NCI-H526 treated with DMSO at 0.1 percent for 48 hours (cell line): ENCODE results near the gene SDCCAG8.

Source experiments
- DNase-seq: peaks from one replicate; lab custom pipeline; 2025; lab: John Stamatoyannopoulos, UW

The SDCCAG8 gene

DNA sequence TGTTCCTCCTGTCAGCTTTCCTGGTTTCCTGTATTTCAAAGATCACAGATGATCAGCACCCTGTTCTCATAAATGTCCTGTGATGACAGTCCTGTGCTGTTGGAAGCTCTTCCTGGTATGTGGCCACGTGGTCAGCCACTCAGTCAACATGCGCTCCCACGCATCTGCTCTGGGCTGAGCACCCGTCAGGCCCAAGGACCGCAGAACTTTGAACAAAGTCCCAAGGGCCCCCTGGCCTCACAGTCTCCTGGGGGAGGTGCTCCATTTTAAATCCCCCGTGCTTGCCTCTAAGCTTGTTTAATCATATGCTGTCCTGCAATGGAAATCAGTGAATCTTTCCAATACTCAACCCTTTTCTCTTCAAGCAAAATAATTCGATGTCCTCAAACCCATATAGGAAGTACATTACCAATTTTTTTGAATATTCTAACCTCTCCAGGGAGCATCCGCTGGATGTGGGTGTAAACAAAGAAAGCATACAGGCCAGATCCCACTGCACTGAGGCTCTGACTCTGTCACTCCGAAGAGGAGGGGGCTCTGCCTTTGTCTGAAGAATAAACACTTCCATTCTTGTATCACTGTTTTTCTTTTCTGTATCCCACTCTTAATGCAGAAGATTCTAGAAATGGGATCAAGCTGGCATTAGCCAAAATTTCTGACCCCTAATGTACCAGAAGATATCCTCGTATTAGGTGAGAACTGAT is 250.3 kb downstream of the SDCCAG8 start:
- no peak for DNase-seq

DNA sequence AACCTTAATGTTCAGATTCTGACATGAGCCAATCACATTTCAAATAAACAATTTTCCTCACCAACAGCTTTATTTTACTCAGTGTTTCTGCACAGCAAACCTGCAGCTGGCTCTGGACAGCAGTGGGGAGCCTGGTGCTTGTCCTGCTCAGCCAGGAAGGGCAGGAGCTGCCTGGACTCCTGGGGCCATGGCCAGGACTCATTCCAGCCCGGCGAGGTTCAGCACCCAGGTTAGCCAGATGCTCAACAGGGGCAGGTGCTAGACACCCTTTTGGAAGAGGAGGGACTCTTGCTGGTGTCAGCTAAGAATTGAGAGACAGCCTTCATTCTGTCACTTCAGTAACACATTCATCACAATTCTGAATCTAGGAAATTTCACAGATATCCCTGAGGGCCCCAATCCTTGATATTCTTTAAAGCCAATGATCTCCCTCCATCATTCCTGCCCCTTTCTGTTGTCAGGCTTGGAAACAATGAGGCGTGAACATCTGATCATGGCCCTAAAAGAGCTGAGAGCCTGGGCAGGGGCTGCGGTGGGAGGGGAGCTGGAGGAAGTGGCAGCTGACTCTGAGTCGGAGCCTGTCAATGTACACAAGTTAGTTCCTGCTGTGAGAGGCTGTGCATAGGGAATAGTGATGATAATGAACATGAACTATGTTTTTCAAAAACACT is 251.3 kb downstream of the SDCCAG8 start:
- DNase-seq = no peak

DNA sequence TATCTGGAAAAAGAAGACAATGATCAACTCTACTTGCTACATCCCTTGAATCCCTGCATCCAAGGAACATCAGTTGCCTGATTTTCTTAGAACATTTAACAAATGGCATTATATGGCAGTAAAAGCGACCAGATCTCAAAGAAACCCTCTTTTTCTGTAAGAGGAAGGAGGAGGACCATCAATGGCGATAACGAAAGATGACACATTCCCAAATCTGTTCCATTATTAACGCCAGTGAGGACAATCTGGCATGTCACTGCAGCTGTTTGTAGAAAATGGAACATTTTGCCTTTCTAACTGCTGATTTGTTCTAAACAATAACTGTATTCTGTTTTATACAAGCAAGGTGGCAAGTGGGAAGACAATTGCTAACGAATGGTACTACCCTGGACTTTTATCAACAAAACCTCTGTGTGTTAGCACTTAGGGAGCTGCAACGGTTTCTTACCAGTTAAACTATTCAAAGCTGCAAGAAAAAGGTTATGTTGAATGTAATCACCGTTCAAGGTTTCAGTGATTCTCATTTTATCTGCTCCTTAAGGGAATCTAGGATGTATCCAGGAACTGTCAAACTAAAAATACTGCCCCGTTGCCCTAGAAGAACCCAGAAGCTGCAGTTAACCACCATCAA is 251.9 kb downstream of the SDCCAG8 start:
- no peak for DNase-seq

DNA sequence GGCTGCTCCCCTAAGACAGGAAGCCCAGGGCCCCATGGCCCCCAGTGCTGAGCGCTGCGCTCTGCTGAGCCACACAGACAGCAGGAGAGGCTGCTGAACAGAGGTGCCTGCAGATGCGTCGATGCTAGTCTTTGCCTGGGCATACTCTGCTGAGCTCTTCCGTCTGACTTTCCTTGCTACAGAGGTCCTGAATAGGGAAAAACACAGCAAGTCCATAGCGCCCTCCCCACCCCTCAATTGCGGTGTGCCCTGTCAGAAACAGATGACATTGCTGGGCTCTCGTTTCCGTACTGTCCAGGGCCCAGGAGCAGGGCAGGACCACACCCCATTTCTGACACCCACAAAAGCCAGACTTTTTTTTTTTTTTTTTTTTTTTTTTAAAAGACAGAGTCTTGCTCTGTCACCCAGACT is 252.5 kb downstream of the SDCCAG8 start:
- no peak for DNase-seq

DNA sequence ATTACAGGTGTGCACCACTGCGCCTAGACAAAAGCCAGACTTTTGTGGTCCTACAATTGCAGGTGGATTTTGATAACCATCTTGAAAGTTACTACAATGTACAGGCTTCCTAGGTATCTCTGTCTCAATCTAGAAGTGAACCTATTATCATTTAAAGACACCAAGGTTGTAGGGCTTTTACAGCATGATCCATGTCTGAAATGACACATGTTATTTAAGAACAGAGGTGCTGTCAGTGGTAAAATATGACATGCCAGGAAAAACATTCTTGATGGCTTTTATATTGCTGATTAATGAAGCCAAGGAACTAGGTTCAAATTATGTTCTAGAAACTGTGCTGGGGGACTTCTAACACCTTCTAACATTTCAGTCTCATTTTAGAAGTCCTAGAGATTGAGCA is 253.1 kb downstream of the SDCCAG8 start:
- no peak for DNase-seq

DNA sequence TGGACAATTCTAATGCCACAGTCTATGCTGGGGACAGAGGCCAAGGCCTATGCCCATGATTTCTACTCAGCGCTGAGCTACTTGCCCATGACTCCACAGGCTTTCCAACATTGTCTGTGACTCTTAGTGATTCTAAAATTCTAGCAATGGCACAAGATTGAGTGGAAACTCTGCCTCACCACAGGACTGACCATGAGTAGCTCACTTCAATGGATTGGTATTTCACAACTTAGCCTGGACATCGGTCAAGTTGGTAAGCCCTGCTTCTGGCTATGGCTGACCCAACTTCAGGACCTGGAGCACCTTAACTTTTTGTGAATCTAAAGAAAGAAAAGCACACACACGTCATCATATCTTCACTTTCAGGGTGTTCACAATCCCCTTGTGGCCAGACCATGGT is 255.1 kb downstream of the SDCCAG8 start:
- no peak for DNase-seq

DNA sequence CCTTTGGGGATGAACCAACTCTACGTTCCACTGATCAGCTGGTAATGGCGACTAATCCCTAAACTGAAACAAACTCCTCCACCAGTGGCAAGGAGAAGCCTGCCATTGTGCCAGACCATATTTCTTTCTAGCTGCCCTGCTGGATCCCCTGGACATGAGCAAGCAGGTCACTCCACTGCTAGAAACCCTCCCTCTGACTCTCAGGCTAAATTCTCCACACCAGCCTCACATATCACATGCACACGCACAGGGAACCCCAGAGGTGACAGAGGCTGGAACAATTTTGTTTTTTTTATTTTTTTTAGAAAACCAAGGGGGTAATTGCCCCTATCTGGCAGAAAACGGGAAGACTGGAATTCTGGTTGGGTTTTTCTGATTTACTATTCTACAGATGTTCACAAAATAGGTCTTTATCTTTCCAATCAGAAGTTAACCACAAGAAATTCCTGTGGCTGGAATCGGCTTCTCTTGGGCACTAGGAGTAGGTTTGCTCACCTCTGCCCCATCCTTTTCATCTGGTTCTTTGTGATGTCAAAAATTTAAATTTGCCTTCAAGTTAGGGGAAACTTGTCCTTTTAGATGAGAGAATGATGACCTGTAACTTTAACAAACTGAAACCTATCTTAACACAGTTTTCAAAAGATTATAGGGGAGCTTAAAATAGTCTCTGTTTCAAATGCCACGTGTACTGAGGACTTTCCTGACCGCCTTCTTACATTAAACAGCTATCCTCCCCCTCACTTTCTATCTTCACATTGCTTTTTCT is 258.1 kb downstream of the SDCCAG8 start:
- DNase-seq = no peak

DNA sequence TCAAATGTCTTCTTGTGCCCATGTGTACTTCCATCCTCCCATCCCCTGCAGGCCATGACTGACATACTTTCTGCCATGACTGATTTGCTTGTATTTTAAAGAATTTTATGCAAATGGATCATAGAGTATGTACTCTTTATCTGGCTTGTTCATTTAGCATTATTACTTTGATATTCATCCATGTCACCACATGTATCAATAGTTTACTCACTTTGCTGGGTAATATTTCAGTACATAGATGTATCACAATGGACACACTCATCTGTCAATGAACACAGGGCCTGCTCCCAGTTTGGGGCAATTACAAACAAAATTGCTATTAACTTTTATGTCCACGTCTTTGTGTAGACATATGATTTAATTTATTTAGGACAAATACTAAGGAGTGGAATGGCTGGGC is 259.1 kb downstream of the SDCCAG8 start:
- DNase-seq = no peak

DNA sequence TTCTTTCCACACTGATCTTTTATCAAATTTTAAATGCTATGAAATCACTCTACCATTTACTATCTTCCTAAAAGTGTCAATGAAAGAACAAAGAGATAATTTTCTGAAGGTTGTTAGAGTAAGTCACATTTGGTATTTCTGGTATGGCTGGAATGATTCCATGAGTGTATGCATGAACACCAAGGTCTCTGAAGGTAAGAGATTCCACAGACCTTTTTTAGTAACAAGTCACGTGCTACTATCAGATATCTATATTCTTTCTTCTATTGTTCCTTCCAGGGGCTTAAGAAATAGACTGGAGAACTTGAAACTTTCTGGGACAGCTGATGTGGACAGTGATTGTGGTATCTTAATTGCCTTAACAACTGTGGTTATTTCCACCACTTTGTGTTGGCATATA is 265.0 kb downstream of the SDCCAG8 start:
- no peak for DNase-seq

DNA sequence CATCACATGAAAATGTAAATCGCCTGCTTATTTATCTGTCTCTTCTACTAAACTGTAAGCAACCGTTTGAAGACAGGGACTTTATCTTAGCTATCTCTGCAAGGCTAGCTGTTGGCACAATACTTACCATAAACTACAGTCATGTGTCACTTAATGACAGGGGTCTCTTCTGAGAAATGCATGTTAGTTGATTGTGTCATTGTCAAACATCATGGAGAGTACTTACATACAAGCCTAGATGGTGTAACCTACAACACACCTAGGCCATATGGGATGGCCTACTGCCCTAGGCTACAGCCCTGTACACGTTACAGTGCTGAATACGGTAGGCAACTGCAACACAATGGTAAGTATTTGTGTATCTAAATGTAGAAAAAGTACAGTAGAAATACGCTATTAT is 267.9 kb downstream of the SDCCAG8 start:
- no peak for DNase-seq

DNA sequence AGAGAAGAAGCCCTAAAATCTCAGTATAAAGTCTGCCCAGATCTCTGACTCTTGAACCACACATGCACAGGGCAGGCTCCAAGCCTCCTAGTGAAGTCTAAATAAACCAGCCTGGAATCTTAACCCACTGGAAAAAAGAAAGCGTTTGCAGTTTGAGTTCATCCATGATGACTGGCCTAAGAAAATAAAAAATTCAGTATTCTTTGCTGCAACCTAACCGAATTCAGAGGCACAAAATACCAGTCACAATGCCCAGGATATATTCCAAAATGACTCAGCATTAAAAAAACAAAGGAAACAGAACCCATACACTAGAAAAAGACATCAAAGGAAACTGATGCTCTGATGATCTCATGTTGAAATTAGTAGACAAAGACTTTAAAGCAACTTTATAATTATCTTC is 269.2 kb downstream of the SDCCAG8 start:
- no peak for DNase-seq

DNA sequence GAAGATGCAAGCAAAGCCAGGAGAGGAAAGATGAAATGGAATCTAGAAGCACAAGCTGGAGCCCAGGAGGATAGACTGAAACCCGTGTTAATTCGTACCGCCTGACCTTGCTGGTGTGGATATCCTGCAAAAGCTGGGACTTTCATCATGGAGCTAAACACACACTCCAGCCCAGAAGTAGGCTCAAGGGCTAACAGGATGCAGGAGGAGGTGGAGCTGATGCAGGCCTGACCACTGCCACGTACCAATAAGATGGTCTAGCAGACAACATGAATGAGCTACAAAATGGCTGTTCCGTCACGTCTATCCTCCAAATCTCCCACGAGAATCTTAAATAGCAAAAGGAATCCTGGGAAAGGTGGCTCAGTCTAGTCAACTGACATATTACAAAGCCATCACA is 270.3 kb downstream of the SDCCAG8 start:
- DNase-seq = no peak

DNA sequence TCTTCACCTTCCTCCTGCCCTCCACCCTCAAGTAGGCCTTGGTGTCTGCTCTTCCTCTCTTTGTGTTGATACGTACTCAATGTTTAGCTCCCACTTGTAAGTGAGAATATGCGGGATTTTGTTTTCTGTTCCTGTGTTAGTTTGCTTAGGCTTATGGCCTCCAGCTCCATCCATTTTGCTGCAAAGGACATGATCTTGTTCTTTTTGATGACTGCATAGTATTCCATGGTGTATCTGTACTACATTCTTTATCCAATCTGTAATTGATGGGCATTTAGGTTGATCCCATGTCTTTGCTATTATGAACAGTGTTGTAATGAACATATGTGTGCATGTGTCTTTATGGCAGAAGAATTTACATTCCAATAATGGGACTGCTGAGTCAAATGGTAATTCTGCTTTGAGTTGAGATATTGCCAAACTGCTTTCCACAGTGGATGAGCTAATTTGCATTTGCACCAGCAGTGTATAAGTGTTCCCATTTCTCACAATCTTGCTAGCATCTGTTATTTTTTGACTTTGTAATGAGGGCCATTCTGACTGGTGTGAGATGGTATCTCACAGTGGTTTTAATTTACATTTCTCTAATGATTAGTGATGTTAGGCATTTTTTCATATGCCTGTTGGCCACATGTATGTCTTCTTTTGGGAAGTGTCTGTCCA is 272.7 kb downstream of the SDCCAG8 start:
- no peak for DNase-seq

DNA sequence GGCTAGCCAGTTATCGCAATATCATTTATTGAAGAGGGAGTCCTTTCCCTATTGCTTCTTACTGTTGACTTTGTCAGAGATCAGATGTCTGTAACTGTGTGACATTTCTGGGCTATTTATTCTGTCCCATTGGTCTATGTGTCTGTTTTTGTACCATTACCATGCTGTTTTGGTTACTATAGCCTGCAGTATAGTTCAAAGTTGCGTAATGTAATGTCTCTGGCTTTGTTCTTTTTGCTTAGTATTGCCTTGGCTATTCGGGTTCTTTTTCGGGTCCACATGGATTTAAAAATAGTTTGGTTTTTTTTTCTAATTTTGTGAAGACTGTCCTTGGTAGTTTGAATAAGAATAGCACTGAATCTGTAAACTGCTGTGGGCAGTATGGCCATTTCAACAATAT is 273.7 kb downstream of the SDCCAG8 start:
- DNase-seq = no peak

DNA sequence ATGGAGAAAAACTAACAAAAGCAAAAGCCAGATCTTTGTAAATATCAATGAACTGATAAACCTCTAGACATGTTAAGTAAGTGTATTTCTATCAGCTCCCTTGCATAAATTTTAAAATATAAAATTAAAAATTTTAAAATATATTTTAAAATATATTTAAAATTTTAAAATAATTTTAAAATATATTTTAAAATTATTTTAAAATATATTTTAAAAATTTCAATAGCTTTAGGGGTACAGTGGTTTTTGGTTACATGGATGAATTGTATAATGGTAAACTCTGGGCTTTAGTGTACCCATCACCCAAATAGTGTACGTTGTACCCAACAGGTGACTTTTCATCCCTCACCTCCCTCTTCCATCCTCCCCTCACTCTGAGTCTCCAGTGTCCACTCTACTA is 279.2 kb downstream of the SDCCAG8 start:
- no peak for DNase-seq

DNA sequence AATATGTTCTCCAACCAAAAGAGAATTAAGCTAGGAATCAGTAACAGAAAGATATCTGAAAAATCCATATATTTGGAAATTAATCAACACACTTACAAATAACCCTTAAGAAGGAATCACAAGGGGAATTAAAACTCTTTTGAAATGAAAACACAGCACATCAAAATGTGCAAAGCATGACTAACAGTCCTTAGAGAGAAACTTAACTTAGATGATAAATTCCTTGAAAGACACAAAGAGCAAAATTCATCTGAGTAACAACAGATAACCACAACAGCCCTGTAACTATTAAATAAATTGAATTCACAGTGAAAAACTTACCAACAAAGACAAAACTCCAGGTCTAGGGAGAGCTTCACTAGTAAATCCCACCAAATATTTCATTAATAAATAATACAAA is 283.8 kb downstream of the SDCCAG8 start:
- DNase-seq = no peak

DNA sequence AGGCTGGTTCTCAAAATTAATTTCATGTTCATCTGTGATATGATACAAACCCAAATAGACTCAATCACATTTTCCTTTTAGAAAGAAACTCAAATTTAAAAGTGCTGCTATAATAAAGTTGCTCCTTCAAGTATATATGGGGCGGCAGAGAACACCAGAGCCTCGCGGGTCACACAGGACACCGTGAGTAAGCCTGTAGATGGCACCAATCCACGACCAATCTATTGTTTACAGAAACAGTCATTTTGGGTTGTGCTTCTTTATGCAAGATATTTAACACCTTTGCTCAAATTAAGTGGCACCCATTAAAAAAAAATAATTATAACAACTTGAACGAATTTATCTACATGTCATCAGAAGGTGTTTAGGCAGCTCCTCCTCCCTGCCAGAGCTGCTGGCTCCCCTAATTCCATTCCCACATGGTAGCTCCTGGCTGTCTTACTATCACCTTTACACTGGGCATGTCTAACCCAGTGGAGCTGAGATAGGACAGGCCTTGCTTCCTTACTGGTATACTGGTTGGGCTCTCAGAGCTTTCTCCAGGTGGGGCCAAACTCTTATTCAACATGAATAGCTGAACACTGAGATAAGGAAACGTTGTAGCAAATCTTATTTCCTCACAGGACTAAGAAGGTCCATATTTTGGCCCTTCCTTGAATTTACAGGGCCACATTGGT is 287.0 kb downstream of the SDCCAG8 start:
- DNase-seq = no peak

DNA sequence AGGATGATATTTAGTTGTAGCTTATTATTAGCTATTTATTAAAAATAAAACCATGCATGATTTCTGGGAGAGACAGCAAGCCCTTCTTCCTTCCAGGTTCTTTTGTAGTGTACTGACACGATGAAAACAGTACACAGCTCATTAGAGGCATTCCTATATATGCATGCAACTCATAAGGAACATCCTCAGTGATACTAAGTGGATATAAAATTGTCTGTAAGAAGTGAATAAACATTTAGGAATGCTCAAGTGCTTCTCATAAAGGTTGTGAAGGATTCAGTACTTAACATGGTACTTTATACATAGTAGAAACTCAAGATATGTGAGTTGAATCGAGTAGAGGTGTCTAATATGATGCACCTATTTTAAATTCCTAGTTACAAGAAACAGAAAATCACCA is 287.7 kb downstream of the SDCCAG8 start:
- DNase-seq = no peak

DNA sequence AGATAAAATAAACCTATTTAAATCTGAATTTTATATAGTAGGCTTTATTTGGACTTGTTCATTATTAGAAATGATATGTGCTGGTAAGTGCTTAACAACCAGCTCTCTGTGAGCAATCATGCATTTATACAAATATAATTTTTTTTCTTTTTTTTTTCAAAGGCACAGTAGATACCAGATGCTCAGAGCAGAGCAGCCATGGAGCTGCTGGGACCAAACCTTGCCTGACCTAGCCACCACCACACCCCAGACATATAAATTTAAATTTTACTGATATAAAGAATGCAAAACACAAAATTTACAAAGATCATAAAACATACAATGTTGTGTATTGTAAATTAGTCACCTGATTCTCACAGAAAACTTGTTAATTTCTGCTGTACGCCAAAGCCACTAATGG is 290.6 kb downstream of the SDCCAG8 start:
- no peak for DNase-seq

DNA sequence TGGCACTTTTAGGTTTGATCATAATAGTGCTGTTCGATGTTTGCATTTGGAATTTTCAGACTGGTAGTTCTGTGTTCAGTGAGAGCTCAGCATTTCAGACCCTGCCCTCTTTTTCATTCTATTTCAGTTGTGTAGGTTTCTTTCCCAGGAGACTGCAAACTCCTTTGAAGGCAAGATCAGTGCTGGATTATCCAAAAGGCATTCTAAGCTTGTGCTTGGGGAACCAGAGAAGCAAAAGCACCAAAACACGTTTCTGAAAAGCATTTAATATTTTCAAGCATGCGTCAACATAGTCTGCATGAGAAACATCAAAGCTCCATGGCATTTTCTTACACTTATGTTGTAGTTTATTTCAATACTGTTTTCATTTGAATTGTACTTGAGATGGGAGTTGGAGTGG is 292.1 kb downstream of the SDCCAG8 start:
- no peak for DNase-seq

DNA sequence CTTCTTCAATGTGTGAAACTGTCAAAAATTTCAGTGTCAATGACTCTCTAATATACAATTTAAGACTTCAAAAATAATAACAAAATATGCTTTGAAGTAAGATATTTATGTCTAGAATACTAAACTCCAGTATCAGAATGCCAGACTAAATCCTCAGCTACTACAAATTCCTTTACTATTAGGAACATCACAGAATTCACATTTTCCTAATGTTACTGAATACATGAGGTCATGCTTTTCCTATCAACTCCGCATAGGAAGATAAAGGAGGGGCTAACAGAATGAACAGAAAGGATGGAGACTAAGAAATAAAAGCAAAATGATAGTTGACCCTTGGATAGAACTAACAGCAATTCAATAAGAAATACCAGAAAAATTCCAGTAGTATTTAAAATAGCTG is 292.7 kb downstream of the SDCCAG8 start:
- DNase-seq = no peak

DNA sequence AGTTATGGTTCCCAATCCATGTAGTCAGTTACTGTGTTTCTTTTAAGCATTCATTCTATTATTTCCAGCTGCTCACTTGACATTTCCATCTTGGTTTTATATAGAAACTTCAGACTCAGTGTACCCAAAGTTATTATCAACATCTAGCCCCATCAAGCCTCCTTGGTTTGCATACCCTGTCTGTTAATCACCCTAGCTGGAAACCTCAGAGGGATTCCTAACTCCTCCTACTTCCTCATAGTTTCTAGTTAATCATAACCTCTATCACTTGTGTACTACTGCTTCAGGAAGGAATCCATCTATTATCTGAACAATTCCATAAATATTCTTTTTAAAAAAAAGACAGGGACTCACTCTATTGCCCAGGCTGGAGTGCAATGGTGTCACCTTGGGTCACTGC is 293.3 kb downstream of the SDCCAG8 start:
- no peak for DNase-seq
